Left lung (tissue), 10 donors: ENCODE results near the gene ANAPC7. TPM values are rescaled to one million over a fixed set of nuclear protein-coding genes. Genes with fewer than 3 reads are reported as not detected.
A peak's percentile ranks its signal among the peaks of the same experiment; 100 is the strongest.
"Not testable (repeated sequence)": the region's sequence is repeated elsewhere in the genome, so short reads cannot be mapped to it uniquely, and the experiment has no call there.

Source experiments
- ATAC-seq: fragments of 200-7000 bp; cut with Tn5 transposase; one replicate; pipeline ENCODE4 v1.9.1; 2020; ENCODE audit warnings: moderate library complexity
- DNase-seq, 4 donors: peaks; one replicate each; pipeline ENCODE4 v3.0.0-alpha.2; 2013 to 2020
- H3K27ac ChIP-seq, 2 donors: fragments of 200-600 bp; sonication (generic) in 1 of 2; one replicate each; pipeline versions ENCODE4 v1.5.0 to v1.8.0; 2020 to 2021
- H3K27me3 ChIP-seq, 2 donors: fragments of 200-600 bp; sonication (generic) in 1 of 2; one replicate each; pipeline versions ENCODE4 v1.5.0 to v1.8.0; 2020 to 2021
- H3K36me3 ChIP-seq, 2 donors: fragments of 200-600 bp; sonication (generic) in 1 of 2; one replicate each; pipeline versions ENCODE4 v1.5.0 to v1.8.0; 2020 to 2021
- H3K4me1 ChIP-seq, 2 donors: fragments of 200-600 bp; one replicate each; pipeline ENCODE4 v1.8.0; 2021
- H3K4me3 ChIP-seq, 2 donors: fragments of 200-600 bp; sonication (generic) in 1 of 2; one replicate each; pipeline versions ENCODE4 v1.5.0 to v1.8.0; 2020 to 2021; ENCODE audit warnings: mild to moderate bottlenecking in 1 of 2
- H3K9me3 ChIP-seq, 2 donors: fragments of 200-600 bp; sonication (generic) in 1 of 2; one replicate each; pipeline versions ENCODE4 v1.5.0 to v1.8.0; 2020 to 2021
- intact Hi-C, 2 donors: fragments of 100-400 bp; cut with DNase I; formaldehyde crosslinking; loops; one replicate each; pipeline versions ENCODE4 v1.11.2 to v1.14.2; 2022
- polyA plus RNA-seq, 6 donors: library from polyadenylated mRNA; unstranded; fragments of 120-200 nt; gene quantifications; one replicate each; pipeline ENCODE4 v1.2.1, GENCODE V29; 2013; ENCODE audit not compliant: insufficient read length in 6 of 6
- total RNA-seq, 2 donors: library from RNA; stranded (reverse); fragmentation: NEBNext Ultra II Directional; extraction: Animal tissue kit (Norgen Biotek cat#: 25700); gene quantifications; one replicate each; pipeline ENCODE4 v1.2.1, GENCODE V29; 2021
- TF ChIP-seq, protein P1 (sequence below), 2 donors: fragments of 200-600 bp; sonication (generic) in 1 of 2; IDR thresholded peaks; one replicate each; pipeline versions ENCODE4 v1.5.0 to v1.8.0; 2021; ENCODE audit warnings: antibody characterized with exemption in 2 of 2
- donor health status: DM: no; HTN: yes; CAD: no.
- donor health status: DM: no; HTN: no; CAD: no.

Gene ANAPC7
- total and polyA plus RNA-seq, 8 donors, result 48.6 to 94.6 (median 84.2) TPM

DNA sequence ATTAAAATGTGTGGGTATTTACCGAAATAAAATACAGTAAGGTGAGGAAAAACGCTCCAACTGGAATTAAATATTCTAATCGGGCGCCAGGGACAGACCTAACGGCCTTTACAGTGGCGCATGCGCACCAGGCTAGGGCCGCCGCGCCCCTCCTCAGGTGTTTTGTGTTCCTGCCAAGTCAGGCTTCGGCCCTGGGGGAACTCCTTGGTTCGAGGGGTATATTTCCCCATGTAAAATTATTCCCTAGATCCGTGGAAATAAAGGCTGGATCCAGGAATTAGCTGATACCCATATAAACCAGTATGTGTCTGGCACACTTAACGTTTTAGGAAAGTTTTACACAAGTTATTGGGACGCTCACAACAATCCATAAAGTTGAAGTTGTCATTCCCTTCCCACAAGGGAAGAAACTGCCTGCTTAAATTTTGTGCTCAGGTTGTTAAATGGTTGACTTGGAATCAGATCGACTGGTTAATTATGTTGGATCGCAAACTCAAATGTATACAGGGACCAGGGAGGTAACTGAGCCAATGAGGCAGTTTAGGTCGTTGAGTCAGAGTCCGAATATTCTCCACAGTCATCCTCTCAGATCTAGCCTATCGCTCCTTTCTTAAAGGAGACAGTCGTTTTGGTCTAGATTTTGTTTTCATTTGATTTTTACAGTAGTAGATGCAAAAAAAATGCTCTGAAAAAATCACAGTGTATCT, 621 bp upstream of the ANAPC7 start:
- H3K27me3 ChIP-seq, result no peaks in the 10 kb centered on the region
- DNase-seq (peak; percentile 65 to 93 (median 75)), ATAC-seq (peak; percentile 82)
- intact Hi-C loops, result no loop called here
- peaks cover 0 to 21% of the 10 kb centered on the region in 2 donors for H3K36me3 ChIP-seq
- TF ChIP-seq, protein P1, sequence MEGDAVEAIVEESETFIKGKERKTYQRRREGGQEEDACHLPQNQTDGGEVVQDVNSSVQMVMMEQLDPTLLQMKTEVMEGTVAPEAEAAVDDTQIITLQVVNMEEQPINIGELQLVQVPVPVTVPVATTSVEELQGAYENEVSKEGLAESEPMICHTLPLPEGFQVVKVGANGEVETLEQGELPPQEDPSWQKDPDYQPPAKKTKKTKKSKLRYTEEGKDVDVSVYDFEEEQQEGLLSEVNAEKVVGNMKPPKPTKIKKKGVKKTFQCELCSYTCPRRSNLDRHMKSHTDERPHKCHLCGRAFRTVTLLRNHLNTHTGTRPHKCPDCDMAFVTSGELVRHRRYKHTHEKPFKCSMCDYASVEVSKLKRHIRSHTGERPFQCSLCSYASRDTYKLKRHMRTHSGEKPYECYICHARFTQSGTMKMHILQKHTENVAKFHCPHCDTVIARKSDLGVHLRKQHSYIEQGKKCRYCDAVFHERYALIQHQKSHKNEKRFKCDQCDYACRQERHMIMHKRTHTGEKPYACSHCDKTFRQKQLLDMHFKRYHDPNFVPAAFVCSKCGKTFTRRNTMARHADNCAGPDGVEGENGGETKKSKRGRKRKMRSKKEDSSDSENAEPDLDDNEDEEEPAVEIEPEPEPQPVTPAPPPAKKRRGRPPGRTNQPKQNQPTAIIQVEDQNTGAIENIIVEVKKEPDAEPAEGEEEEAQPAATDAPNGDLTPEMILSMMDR (IDR thresholded peaks at IDR 0.05), result no peak
- H3K4me3 ChIP-seq, result peak overlapping the region; percentile 98 to 100
- H3K9me3 ChIP-seq, result no peaks in the 10 kb centered on the region
- H3K4me1 ChIP-seq, result peaks cover 4 to 14% of the 10 kb centered on the region in 2 donors
- peak overlapping the region; percentile 94 to 96 for H3K27ac ChIP-seq

DNA sequence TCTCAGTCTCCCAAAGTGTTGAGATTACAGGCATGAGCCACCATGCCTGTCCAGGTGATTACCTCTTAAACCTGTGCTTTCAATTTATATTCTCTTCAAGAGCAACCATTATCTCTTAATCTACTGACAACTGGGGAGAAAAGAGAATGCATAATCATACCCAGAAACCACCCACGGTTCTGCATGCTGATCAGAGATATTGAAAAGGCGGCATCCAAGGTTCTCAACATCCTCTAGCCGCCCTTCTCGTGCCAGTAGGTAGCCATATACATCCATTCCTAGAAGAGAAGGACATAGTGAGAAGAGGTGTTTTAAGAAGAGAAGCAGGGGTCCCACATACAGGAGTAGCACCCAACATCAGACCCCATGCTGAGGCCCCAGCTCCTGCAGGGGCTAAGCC, 20.8 kb downstream of the ANAPC7 start:
- Histone ChIP-seq H3K27ac (no peak overlapping the region), H3K4me1 (peaks cover 0 to 6% of the 10 kb centered on the region in 2 donors), H3K36me3 (peaks cover 0 to 96% of the 10 kb centered on the region in 2 donors), H3K9me3 (no peaks in the 10 kb centered on the region), H3K4me3 (no peak overlapping the region), H3K27me3 (no peaks in the 10 kb centered on the region)
- TF ChIP-seq, protein P1 (IDR thresholded peaks at IDR 0.05), result no peak
- intact Hi-C loops, result no loop called here
- ATAC-seq (no peak), DNase-seq (no peak)

DNA sequence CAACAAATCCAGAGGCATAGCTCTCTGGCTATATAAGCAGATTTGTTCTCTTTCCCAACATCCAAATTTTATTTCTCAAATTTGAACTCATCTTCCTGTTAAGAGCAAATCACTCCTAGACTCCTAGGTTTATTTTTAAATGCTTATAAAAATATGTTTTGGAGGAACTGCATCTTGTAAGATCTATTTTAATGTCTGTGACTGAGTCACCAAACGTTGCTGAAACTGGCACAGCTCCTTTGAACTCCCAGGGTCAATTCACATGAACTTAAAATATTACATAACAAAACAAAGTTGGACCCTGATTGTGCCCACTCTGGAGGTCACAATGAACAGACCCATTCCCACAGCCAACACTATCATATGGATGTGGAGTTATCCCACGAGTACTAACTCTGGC, 23.9 kb downstream of the ANAPC7 start:
- Histone ChIP-seq H3K27ac (peak overlapping the region; percentile 18 to 29), H3K27me3 (no peaks in the 10 kb centered on the region), H3K4me1 (peaks cover 0 to 4% of the 10 kb centered on the region in 2 donors), H3K9me3 (no peaks in the 10 kb centered on the region), H3K4me3 (no peak overlapping the region), H3K36me3 (peaks cover 0 to 98% of the 10 kb centered on the region in 2 donors)
- ATAC-seq (no peak), DNase-seq (no peak)
- TF ChIP-seq, protein P1 (IDR thresholded peaks at IDR 0.05), result no peak
- intact Hi-C loops, result no loop called here

DNA sequence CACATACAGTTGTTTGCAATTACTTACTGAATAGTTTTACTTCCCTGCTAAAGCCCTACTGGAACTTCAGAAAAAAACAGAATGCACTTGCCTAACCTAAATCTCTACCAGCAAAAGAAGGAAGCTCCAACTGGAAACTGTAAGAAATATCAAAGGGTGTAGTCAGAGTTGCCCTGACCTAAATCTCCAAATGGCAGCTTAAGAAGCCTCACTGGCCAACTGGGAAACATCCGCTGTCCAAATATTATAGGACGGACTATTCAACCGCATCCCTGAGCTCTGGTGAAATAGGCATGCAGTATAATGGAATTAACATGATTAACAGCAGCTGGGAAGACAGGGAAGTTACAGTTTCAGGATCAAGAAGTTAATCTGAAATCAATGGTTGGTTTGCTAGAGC, 24.3 kb downstream of the ANAPC7 start:
- ATAC-seq, result peak; percentile 32
- peak overlapping the region; percentile 5 to 29 for H3K27ac ChIP-seq

DNA sequence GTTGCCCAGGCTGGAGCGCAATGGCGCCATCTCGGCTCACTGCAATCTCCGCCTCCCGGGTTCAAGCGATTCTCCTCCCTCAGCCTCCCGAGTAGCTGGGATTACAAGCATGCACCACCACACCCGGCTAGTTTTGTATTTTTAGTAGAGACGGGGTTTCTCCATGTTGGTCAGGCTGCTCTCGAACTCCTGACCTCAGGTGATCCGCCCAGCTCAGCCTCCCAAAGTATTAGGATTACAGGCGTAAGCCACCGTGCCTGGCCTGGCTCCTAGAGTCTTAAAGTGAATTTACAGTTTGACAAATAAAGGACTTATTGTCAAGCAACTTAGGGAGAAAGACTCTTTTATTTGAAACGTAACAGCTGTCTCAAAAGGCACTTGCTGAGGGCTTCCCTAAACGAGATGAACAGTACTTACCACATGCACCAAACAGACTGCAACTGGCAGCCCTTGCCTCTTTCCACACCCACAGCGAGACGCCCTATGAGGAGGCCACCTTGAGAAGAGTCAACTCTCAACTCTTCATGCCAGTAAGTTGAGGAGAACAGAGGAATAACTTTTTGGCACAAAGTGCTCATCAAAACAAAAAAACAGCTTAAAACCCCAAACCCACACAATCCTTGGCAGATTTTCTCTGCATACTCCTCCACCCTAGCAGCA, 25.2 kb downstream of the ANAPC7 start:
- H3K9me3 ChIP-seq, ATAC-seq, intact Hi-C loops, H3K4me3 ChIP-seq, H3K4me1 ChIP-seq, H3K27me3 ChIP-seq, DNase-seq: not testable (repeated sequence)
- Histone ChIP-seq H3K27ac (peak overlapping the region; percentile 5 to 29), H3K36me3 (peaks cover 0 to 100% of the 10 kb centered on the region in 2 donors)

More for the DNA sequence above, 24.3 kb downstream of the ANAPC7 start:
- TF ChIP-seq, protein P1 (IDR thresholded peaks at IDR 0.05), result no peak
- Histone ChIP-seq H3K27me3 (no peaks in the 10 kb centered on the region), H3K4me1 (no peaks in the 10 kb centered on the region), H3K9me3 (no peaks in the 10 kb centered on the region), H3K4me3 (no peak overlapping the region), H3K36me3 (peaks cover 0 to 98% of the 10 kb centered on the region in 2 donors)
- intact Hi-C loops, result no loop called here
- no peak for DNase-seq
